Fibroblast of pulmonary artery (primary cell): ENCODE results near the gene CHRNA10.

ENCODE experiments used
- DNase-seq: peaks from one replicate; pipeline ENCODE4 v3.0.0-alpha.2; 2010; ENCODE audit warnings: low read depth
- H3K4me3 ChIP-seq: replicated peaks from 2 replicates; pipeline ENCODE4 v1.5.1; 2011; ENCODE audit warnings: low read depth, mild to moderate bottlenecking, control low read depth, low read length, moderate library complexity
- TF ChIP-seq, protein P1 (sequence below): IDR thresholded peaks from 2 replicates; pipeline ENCODE4 v1.5.1; 2011; ENCODE audit warnings: mild to moderate bottlenecking, control low read depth, low read length, inconsistent platforms; ENCODE audit errors: missing control alignments

The CHRNA10 gene, protein sequence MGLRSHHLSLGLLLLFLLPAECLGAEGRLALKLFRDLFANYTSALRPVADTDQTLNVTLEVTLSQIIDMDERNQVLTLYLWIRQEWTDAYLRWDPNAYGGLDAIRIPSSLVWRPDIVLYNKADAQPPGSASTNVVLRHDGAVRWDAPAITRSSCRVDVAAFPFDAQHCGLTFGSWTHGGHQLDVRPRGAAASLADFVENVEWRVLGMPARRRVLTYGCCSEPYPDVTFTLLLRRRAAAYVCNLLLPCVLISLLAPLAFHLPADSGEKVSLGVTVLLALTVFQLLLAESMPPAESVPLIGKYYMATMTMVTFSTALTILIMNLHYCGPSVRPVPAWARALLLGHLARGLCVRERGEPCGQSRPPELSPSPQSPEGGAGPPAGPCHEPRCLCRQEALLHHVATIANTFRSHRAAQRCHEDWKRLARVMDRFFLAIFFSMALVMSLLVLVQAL

DNA sequence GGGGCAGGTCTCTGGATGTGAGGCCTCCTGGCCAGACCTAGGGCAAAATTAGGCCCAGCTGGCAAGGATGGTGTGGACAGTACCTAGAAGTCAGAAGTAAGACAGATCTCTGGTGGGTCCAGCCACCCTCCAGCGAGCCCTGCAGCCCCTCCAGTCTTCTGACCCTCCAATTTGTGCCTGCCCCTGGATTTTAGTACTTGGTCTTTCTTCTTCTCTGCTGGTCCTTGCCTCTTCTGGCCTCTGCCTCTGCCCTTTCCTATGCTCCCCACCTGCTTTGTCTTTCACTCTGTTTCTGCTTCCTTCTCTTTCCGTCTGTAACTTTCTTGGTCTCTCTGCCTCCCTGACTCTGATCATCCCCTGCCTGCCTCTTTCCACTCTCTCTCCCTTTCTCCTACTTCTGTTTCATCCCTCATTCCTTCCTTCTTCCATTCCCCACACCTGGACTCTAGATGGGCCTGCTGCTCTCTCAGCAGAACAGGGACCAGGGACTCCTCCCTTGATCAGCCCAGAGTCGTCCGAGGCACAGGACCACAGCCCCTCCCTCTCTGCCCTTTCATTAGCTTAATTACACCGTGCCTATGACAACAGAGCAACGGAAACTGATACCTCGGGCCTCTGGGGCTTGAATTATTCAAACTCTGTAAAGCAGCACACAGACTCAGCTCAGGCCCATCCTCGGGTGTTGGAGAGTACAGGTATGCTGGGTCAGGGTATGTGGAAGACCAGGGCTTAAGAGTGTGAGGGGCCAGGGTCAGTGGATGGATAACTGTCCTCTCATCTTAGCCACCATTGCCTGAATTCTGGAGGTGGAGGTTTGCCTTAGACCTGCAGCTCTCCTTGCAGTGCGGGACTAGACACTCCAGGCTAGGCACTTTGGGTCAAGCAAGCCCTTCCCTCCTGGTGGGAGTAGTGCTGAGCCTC lies at the start of gene CHRNA10:
Gene CHRNA10, minus strand, starts transcription at position 51 of the 921 bp plus-strand sequence. CDS start 72 bp downstream, outside the sequence.
- TF ChIP-seq, protein P1, sequence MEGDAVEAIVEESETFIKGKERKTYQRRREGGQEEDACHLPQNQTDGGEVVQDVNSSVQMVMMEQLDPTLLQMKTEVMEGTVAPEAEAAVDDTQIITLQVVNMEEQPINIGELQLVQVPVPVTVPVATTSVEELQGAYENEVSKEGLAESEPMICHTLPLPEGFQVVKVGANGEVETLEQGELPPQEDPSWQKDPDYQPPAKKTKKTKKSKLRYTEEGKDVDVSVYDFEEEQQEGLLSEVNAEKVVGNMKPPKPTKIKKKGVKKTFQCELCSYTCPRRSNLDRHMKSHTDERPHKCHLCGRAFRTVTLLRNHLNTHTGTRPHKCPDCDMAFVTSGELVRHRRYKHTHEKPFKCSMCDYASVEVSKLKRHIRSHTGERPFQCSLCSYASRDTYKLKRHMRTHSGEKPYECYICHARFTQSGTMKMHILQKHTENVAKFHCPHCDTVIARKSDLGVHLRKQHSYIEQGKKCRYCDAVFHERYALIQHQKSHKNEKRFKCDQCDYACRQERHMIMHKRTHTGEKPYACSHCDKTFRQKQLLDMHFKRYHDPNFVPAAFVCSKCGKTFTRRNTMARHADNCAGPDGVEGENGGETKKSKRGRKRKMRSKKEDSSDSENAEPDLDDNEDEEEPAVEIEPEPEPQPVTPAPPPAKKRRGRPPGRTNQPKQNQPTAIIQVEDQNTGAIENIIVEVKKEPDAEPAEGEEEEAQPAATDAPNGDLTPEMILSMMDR: no peak
- no peak for DNase-seq
- no peak within 1 kb of the TSS for H3K4me3 ChIP-seq

DNA sequence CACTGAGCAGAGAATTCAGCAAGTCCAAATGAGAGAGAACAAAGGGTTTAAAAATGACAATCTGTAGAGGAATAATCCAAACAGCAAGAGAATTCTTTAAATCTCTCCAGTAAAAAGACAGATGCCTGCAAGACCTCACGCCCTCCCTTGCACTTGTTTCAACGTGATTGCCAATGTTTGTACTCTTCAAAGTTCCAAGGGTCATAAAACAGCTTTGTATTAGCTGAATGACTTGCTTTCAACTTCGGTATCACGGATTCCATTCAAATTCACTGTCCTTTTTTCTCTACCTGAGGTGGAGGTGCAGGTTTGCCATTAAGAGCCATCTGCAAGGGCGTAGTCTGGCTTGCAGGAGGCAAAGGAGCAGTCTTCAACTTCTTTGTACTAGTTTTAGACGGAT lies 41.1 kb upstream of the CHRNA10 start:
- no peak overlapping the region for H3K4me3 ChIP-seq
- TF ChIP-seq, protein P1: no peak
- no peak for DNase-seq

DNA sequence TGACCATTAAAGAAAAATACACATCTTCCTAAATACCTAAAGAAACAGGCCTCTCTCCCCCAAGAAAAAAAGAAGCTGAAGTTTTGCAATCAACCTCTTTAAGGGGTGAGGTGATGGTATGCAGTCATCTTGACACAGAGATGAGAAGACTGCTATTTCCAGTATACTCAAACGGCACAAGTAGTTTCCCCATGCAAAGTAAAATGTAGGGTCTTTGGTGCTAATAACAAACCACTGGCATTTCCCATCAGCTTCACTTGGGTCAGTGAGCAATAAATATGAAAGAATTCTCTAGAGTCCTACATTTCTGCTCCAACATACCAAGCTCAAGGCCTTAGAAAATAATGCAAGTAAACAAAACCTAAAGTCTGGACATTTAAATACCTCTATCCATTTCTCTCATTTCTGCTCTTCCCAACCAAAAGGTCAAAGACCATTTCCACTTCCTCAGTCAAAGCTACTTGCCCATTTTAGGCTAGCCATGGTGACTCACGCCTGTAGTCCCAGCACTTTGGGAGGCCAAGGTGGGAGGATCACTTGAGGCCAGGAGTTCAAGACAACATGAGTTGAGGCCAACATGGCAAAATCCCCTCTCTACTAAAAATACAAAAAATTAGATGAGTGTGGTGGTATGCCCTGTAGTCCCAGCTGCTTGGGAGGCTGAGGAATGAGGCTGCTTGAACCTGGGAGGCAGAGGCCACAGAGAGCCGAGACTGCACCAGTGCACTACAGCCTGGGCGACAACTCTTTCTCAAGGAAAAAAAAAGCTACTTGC lies 39.5 kb upstream of the CHRNA10 start:
- TF ChIP-seq, protein P1: no peak
- DNase-seq: no peak

DNA sequence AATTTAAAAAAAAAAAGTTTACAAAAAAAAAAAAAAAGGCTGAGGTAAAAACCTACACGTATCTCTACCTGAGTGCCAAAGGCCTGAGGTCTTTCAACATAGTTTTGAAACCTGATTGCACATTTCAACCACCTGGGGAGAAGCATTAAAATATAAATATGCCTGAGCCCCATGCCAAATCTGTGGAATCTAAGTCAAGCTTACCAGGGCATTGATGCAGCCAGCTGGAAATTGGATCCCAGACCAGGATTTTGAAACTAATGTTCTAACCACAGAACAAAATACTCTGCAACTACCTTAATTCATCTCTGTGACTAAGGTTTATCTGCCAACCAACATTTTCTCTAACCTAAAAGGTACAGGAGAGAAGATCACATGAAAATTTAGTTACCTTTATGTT lies 38.8 kb upstream of the CHRNA10 start:
- DNase-seq: no peak
- H3K4me3 ChIP-seq: no peak overlapping the region
- TF ChIP-seq, protein P1: no peak

More for the DNA sequence above, 39.5 kb upstream of the CHRNA10 start:
- H3K4me3 ChIP-seq: no peak overlapping the region

DNA sequence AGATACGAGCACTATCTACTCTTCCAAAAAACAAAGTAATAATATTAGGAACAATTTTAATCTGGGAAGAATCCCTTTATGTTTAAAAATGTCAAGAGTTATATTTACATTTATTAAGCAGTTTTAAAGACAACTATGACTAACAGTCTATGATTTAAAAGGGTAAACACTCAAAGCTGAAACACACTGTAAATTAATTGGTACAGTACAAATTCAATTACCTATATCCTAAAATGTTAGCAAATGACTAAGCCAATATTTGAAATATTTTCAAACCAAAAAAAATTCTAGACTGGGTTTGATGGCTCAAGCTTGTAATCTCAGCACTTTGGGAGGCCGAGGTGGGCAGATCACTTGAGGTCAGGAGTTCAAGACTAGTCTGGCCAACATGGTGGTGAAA lies 36.0 kb upstream of the CHRNA10 start:
- DNase-seq: no peak
- TF ChIP-seq, protein P1: no peak
- no peak overlapping the region for H3K4me3 ChIP-seq

DNA sequence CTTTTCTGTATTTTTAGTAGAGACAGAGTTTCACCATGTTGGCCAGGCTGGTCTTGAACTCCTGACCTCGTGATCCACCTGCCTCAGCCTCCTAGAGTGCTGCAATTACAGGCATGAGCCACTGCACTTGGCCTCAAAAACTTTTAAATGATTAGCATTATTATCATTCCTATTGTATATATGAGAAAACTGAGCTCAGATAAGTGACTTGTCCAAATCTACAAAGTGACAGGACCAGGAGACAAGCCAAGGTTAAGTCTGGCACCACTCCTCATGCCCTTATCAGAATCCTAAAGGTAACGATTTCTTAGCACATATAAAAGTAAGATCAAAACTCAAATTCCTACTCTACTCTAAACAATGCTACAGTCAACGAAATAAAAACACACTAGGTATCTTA lies 32.2 kb upstream of the CHRNA10 start:
- no peak for DNase-seq
- H3K4me3 ChIP-seq: no peak overlapping the region
- TF ChIP-seq, protein P1: no peak
